SK-N-SH (cell line): ENCODE measurements around the gene PRKAB1.

Experiments used
- CHD2 ChIP-seq: fragments of 150-350 bp; IDR thresholded peaks from 2 replicates; pipeline ENCODE4 v1.6.1; 2018; ENCODE audit warnings: low read length; ENCODE audit not compliant: partially characterized antibody
- CTCF ChIP-seq: fragments of 200-600 bp; sonication (generic); IDR thresholded peaks from 2 replicates; pipeline ENCODE4 v1.6.1; 2017; ENCODE audit warnings: antibody characterized with exemption, mild to moderate bottlenecking, moderate library complexity
- EP300 ChIP-seq, 2 experiments: IDR thresholded peaks; 2 replicates each; pipeline versions ENCODE4 v1.4.0 to v1.6.1; 2012; ENCODE audit warnings: borderline replicate concordance in 1 of 2, low read depth in 1 of 2, low read length in 1 of 2
- EZH2phosphoT487 ChIP-seq: fragments of 200-600 bp; sonication (generic); IDR thresholded peaks from 2 replicates; pipeline ENCODE4 v1.6.1; 2017; ENCODE audit warnings: low read depth, mixed run types, mild to moderate bottlenecking, antibody characterized with exemption, moderate library complexity, borderline replicate concordance
- GATA2 ChIP-seq: sonication (generic); formaldehyde crosslinking; IDR thresholded peaks from 2 replicates; pipeline ENCODE4 v1.5.0; 2020; ENCODE audit warnings: mild to moderate bottlenecking, missing genetic modification reagents
- NRF1 ChIP-seq: IDR thresholded peaks from 2 replicates; pipeline ENCODE4 v1.6.1; 2012; ENCODE audit warnings: low read depth, mild to moderate bottlenecking, low read length
- POLR2AphosphoS5 ChIP-seq: IDR thresholded peaks from 2 replicates; pipeline ENCODE4 v1.6.1; 2012; ENCODE audit warnings: low read depth, low read length
- RCOR1 ChIP-seq: fragments of 150-350 bp; IDR thresholded peaks from 2 replicates; pipeline ENCODE4 v1.6.1; 2017; ENCODE audit warnings: antibody characterized with exemption, low read length
- REST ChIP-seq: IDR thresholded peaks from 2 replicates; pipeline ENCODE4 v1.6.1; 2012; ENCODE audit warnings: mild to moderate bottlenecking, low read depth, low read length, moderate library complexity
- RFX5 ChIP-seq: IDR thresholded peaks from 2 replicates; pipeline ENCODE4 v1.6.1; 2012; ENCODE audit warnings: mild to moderate bottlenecking, improper control_type of control experiment, low read length
- SMC3 ChIP-seq: IDR thresholded peaks from 2 replicates; pipeline ENCODE4 v1.6.1; 2012; ENCODE audit warnings: low read depth, low read length, improper control_type of control experiment
- TAF1 ChIP-seq: IDR thresholded peaks from 2 replicates; pipeline ENCODE4 v1.6.1; 2012; ENCODE audit warnings: low read depth, mild to moderate bottlenecking, low read length, moderate library complexity, borderline replicate concordance
- YY1 ChIP-seq: IDR thresholded peaks from 2 replicates; pipeline ENCODE4 v1.4.0; 2012; ENCODE audit warnings: low read depth, mild to moderate bottlenecking
- ZBTB33 ChIP-seq: IDR thresholded peaks from 2 replicates; pipeline ENCODE4 v1.4.0; 2012; ENCODE audit warnings: low read depth, borderline replicate concordance

- TF ChIP-seq SMC3 = no peak
- TF ChIP-seq REST = no peak
- TF ChIP-seq CTCF = no peak
- TF ChIP-seq EP300 (IDR thresholded peaks at IDR 0.05; ENCODE audit: borderline replicate concordance in 1 of 2, low read depth in 1 of 2, low read length in 1 of 2) = no peak
- TF ChIP-seq GATA2 = no peak
- TF ChIP-seq RFX5 = no peak
- TF ChIP-seq POLR2AphosphoS5 = no peak
- TF ChIP-seq EZH2phosphoT487 = no peak
- no peak for TF ChIP-seq TAF1
- no peak for TF ChIP-seq RCOR1
- TF ChIP-seq ZBTB33 = no peak
- no peak for TF ChIP-seq NRF1
- TF ChIP-seq YY1 = no peak
- TF ChIP-seq CHD2 = no peak
Observed at GRCh38 chr12:119696943-119697342, 29.0 kb downstream of the PRKAB1 start.
